Measurements from ENCODE around the gene SIRPD. TPM values are rescaled to one million over a fixed set of nuclear protein-coding genes. Genes with fewer than 3 reads are reported as not detected.

The SIRPD gene
- total and polyA plus RNA-seq, 2 of the 13 experiments (the other 11 are each of a cell fraction or from before 2014, with no cell fraction given): not detected

- ChIA-PET CTCF (ENCODE audit: low intra/inter-chr PET ratio, low total read pairs) (no interaction called here), POLR2A (no interaction called here)
- no peaks in the 10 kb centered on the region for H3K4me1 ChIP-seq (ENCODE audit: insufficient read depth, low read length)
- FAIRE-seq (peak; percentile 30), DNase-seq (ENCODE audit: low spot score) (no peak), ATAC-seq (no peak)
- H3K4me2 ChIP-seq (ENCODE audit: low read depth, low read length): no peak overlapping the region
- H3K79me2 ChIP-seq (ENCODE audit: insufficient read depth, low read length): no peaks in the 10 kb centered on the region
- no TSS peak for BruUV-seq (replicated peaks)
- no peak overlapping the region for H3K27ac ChIP-seq (ENCODE audit: extremely low read length, insufficient read depth, low read length)
- H3K9me3 ChIP-seq (ENCODE audit: low read length): peaks cover 5% of the 10 kb centered on the region
- peaks cover 2 to 4% of the 10 kb centered on the region in 2 experiments; a peak in 1 of 5 replicates for H3K27me3 ChIP-seq (ENCODE audit: control insufficient read depth in 1 of 2, insufficient read depth in 2 of 2, low read length in 2 of 2)
- H4K20me1 ChIP-seq (ENCODE audit: insufficient read depth, low read length): no peaks in the 10 kb centered on the region
- no peak overlapping the region for H3K9ac ChIP-seq (ENCODE audit: insufficient read depth, low read depth, low read length)
- TF ChIP-seq ZNF24 (IDR thresholded peaks at IDR 0.05): no peak
- no peak for TF ChIP-seq SAFB2 (CRISPR knock-in tag; IDR thresholded peaks at IDR 0.05; ENCODE audit: borderline replicate concordance, low read depth)
- TF ChIP-seq STAG1 (CRISPR knock-in tag; IDR thresholded peaks at IDR 0.05): peak; percentile 29
- in situ Hi-C loops (cut with HindIII; ENCODE audit: extremely low pct_ligation_motif_present, low pct_unique_long_range_greater_than_20kb): no loop called here
- H2AFZ ChIP-seq (ENCODE audit: low read length): no peak overlapping the region
- no peak overlapping the region for H3K4me3 ChIP-seq (replicated peaks in 1 of 3; ENCODE audit: insufficient read depth in 1 of 3, low read depth in 2 of 3, low read length in 3 of 3)
- intact Hi-C loops (cut with micrococcal nuclease; ENCODE audit: unreplicated experiment): no loop called here
- H3K36me3 ChIP-seq (replicated peaks in 1 of 2; ENCODE audit: control insufficient read depth in 1 of 2, insufficient read depth in 2 of 2, low read length in 2 of 2): no peaks in the 10 kb centered on the region
Observed at GRCh38 chr20:1555952-1556351, 1.6 kb downstream of the SIRPD start.

GRCh38 chr20:1539816-1540419, 17.6 kb downstream of the SIRPD start:
- Histone ChIP-seq H3K9me3 (ENCODE audit: low read length) (no peaks in the 10 kb centered on the region), H3K4me1 (ENCODE audit: insufficient read depth, low read length) (no peaks in the 10 kb centered on the region), H3K27me3 (ENCODE audit: control insufficient read depth in 1 of 2, insufficient read depth in 2 of 2, low read length in 2 of 2) (0 out of 5 replicates have a peak, but pooled peaks cover 0 to 1% of the 10 kb centered on the region in 2 experiments), H4K20me1 (ENCODE audit: insufficient read depth, low read length) (no peaks in the 10 kb centered on the region), H3K79me2 (ENCODE audit: insufficient read depth, low read length) (no peaks in the 10 kb centered on the region), H3K4me2 (ENCODE audit: low read depth, low read length) (no peak overlapping the region), H3K4me3 (replicated peaks in 1 of 3; ENCODE audit: insufficient read depth in 1 of 3, low read depth in 2 of 3, low read length in 3 of 3) (no peak overlapping the region), H2AFZ (ENCODE audit: low read length) (no peak overlapping the region), H3K9ac (ENCODE audit: insufficient read depth, low read depth, low read length) (no peak overlapping the region), H3K36me3 (replicated peaks in 1 of 2; ENCODE audit: control insufficient read depth in 1 of 2, insufficient read depth in 2 of 2, low read length in 2 of 2) (no peaks in the 10 kb centered on the region), H3K27ac (ENCODE audit: extremely low read length, insufficient read depth, low read length) (no peak overlapping the region)
- CTCF ChIA-PET (ENCODE audit: low intra/inter-chr PET ratio, low total read pairs): no interaction called here
- FAIRE-seq (no peak), DNase-seq (ENCODE audit: low spot score) (no peak), ATAC-seq (no peak)
- BruUV-seq (replicated peaks): no TSS peak
- intact Hi-C loops (cut with micrococcal nuclease; ENCODE audit: unreplicated experiment) (no loop called here), in situ Hi-C loops (cut with HindIII; ENCODE audit: extremely low pct_ligation_motif_present, low pct_unique_long_range_greater_than_20kb) (no loop called here)
- 21% methylated on average over 1 of the region's 1 CpG for WGBS (ENCODE audit: low lambda C conversion rate)
- POLR2A ChIA-PET: no interaction called here
- TF ChIP-seq HOXA9 (CRISPR knock-in tag; IDR thresholded peaks at IDR 0.05; ENCODE audit: borderline replicate concordance) (no peak), THAP9 (CRISPR knock-in tag; IDR thresholded peaks at IDR 0.05; ENCODE audit: borderline replicate concordance) (no peak)
- TF ChIP-seq, protein P1, sequence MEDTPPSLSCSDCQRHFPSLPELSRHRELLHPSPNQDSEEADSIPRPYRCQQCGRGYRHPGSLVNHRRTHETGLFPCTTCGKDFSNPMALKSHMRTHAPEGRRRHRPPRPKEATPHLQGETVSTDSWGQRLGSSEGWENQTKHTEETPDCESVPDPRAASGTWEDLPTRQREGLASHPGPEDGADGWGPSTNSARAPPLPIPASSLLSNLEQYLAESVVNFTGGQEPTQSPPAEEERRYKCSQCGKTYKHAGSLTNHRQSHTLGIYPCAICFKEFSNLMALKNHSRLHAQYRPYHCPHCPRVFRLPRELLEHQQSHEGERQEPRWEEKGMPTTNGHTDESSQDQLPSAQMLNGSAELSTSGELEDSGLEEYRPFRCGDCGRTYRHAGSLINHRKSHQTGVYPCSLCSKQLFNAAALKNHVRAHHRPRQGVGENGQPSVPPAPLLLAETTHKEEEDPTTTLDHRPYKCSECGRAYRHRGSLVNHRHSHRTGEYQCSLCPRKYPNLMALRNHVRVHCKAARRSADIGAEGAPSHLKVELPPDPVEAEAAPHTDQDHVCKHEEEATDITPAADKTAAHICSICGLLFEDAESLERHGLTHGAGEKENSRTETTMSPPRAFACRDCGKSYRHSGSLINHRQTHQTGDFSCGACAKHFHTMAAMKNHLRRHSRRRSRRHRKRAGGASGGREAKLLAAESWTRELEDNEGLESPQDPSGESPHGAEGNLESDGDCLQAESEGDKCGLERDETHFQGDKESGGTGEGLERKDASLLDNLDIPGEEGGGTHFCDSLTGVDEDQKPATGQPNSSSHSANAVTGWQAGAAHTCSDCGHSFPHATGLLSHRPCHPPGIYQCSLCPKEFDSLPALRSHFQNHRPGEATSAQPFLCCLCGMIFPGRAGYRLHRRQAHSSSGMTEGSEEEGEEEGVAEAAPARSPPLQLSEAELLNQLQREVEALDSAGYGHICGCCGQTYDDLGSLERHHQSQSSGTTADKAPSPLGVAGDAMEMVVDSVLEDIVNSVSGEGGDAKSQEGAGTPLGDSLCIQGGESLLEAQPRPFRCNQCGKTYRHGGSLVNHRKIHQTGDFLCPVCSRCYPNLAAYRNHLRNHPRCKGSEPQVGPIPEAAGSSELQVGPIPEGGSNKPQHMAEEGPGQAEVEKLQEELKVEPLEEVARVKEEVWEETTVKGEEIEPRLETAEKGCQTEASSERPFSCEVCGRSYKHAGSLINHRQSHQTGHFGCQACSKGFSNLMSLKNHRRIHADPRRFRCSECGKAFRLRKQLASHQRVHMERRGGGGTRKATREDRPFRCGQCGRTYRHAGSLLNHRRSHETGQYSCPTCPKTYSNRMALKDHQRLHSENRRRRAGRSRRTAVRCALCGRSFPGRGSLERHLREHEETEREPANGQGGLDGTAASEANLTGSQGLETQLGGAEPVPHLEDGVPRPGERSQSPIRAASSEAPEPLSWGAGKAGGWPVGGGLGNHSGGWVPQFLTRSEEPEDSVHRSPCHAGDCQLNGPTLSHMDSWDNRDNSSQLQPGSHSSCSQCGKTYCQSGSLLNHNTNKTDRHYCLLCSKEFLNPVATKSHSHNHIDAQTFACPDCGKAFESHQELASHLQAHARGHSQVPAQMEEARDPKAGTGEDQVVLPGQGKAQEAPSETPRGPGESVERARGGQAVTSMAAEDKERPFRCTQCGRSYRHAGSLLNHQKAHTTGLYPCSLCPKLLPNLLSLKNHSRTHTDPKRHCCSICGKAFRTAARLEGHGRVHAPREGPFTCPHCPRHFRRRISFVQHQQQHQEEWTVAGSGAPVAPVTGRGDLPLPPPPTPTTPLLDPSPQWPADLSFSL (CRISPR knock-in tag; IDR thresholded peaks at IDR 0.05): no peak
